ENCODE results near the gene PPP1R27.

- TF ChIP-seq, protein P1, sequence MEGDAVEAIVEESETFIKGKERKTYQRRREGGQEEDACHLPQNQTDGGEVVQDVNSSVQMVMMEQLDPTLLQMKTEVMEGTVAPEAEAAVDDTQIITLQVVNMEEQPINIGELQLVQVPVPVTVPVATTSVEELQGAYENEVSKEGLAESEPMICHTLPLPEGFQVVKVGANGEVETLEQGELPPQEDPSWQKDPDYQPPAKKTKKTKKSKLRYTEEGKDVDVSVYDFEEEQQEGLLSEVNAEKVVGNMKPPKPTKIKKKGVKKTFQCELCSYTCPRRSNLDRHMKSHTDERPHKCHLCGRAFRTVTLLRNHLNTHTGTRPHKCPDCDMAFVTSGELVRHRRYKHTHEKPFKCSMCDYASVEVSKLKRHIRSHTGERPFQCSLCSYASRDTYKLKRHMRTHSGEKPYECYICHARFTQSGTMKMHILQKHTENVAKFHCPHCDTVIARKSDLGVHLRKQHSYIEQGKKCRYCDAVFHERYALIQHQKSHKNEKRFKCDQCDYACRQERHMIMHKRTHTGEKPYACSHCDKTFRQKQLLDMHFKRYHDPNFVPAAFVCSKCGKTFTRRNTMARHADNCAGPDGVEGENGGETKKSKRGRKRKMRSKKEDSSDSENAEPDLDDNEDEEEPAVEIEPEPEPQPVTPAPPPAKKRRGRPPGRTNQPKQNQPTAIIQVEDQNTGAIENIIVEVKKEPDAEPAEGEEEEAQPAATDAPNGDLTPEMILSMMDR (IDR thresholded peaks at IDR 0.05; ENCODE audit: low read length): 0 out of 2 replicates have a peak, but pooled peaks have one; percentile 11
- no peak for TF ChIP-seq EZH2phosphoT487 (IDR thresholded peaks at IDR 0.05; ENCODE audit: low read length)
Measured at GRCh38 chr17:81808778-81809555, 25.9 kb downstream of the PPP1R27 start.
